ENCODE results near the gene NPFF. TPM values are rescaled to one million over a fixed set of nuclear protein-coding genes. Genes with fewer than 3 reads are reported as not detected.

The NPFF gene
- polyA plus RNA-seq, 1 donor (not counting 4 experiments of a cell fraction or from before 2014, with no cell fraction given): not detected

DNA sequence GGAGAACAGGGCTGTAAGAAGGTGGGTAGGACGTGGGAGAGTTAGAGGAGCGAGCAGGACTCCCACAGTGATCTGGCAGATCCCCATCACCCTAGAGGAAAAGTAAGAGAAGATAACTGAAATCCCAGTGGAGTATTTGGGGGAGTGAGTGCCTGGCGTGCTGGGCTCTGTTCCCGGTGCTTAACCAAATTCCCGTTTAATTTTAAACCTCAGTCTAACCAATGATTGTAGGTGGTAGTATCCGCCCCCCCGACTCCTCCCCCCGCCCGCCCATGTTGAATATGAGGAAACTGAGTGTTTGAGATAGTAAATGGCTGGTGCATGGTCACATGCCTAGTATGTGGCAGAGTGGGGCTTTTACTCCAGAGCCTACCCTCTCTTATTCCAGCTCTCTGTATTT, 5.0 kb downstream of the NPFF start:
- Histone ChIP-seq H2AFZ (ENCODE audit: control insufficient read depth, low read length) (no peak overlapping the region), H3K79me2 (ENCODE audit: control insufficient read depth, insufficient read depth, low read length) (peaks cover 11% of the 10 kb centered on the region), H3K27me3 (ENCODE audit: control insufficient read depth, extremely low read depth, insufficient read depth, low read length) (no peaks in the 10 kb centered on the region), H3K4me1 (ENCODE audit: control insufficient read depth, extremely low read depth, insufficient read depth, low read length) (peaks cover 18% of the 10 kb centered on the region), H3K27ac (ENCODE audit: control insufficient read depth, insufficient read depth, low read length) (no peak overlapping the region), H3K9me1 (ENCODE audit: control insufficient read depth, extremely low read depth, insufficient read depth, low read length) (no peaks in the 10 kb centered on the region), H3K9me3 (ENCODE audit: control insufficient read depth, low read depth, low read length) (no peaks in the 10 kb centered on the region), H3K9ac (ENCODE audit: control insufficient read depth, extremely low read depth, insufficient read depth, low read length) (no peak overlapping the region), H3K4me3 (ENCODE audit: control insufficient read depth in 2 of 3, extremely low read depth in 1 of 3, insufficient read depth in 2 of 3, low read depth in 1 of 3, low read length in 3 of 3) (peak overlapping the region in 2 of 3 experiments; percentile 59 to 74), H3K36me3 (ENCODE audit: control insufficient read depth in 2 of 2, extremely low read depth in 1 of 2, insufficient read depth in 2 of 2, low read length in 2 of 2) (peaks cover 22 to 23% of the 10 kb centered on the region in 2 experiments), H4K20me1 (ENCODE audit: control insufficient read depth, extremely low read depth, insufficient read depth, low read length) (no peaks in the 10 kb centered on the region), H3K4me2 (ENCODE audit: control insufficient read depth, extremely low read depth, insufficient read depth, low read depth, low read length) (peak overlapping the region; percentile 79)
- dilution Hi-C loops (cut with MboI; ENCODE audit: extremely low pct_ligation_motif_present, low sequenced_read_pairs): no loop called here
- DNase-seq (ENCODE audit: low read depth, low spot score): no peak
- no peak for TF ChIP-seq EZH2 (IDR thresholded peaks at IDR 0.05; ENCODE audit: low read length)
- TF ChIP-seq, protein P1, sequence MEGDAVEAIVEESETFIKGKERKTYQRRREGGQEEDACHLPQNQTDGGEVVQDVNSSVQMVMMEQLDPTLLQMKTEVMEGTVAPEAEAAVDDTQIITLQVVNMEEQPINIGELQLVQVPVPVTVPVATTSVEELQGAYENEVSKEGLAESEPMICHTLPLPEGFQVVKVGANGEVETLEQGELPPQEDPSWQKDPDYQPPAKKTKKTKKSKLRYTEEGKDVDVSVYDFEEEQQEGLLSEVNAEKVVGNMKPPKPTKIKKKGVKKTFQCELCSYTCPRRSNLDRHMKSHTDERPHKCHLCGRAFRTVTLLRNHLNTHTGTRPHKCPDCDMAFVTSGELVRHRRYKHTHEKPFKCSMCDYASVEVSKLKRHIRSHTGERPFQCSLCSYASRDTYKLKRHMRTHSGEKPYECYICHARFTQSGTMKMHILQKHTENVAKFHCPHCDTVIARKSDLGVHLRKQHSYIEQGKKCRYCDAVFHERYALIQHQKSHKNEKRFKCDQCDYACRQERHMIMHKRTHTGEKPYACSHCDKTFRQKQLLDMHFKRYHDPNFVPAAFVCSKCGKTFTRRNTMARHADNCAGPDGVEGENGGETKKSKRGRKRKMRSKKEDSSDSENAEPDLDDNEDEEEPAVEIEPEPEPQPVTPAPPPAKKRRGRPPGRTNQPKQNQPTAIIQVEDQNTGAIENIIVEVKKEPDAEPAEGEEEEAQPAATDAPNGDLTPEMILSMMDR (optimal IDR thresholded peaks at IDR 0.05 in 1 of 3, IDR thresholded peaks at IDR 0.05 in 1 of 3, conservative IDR thresholded peaks at IDR 0.05 in 1 of 3; ENCODE audit: extremely low read depth in 1 of 3, insufficient read depth in 2 of 3, low read length in 3 of 3): no peak
- no peak for FAIRE-seq

DNA sequence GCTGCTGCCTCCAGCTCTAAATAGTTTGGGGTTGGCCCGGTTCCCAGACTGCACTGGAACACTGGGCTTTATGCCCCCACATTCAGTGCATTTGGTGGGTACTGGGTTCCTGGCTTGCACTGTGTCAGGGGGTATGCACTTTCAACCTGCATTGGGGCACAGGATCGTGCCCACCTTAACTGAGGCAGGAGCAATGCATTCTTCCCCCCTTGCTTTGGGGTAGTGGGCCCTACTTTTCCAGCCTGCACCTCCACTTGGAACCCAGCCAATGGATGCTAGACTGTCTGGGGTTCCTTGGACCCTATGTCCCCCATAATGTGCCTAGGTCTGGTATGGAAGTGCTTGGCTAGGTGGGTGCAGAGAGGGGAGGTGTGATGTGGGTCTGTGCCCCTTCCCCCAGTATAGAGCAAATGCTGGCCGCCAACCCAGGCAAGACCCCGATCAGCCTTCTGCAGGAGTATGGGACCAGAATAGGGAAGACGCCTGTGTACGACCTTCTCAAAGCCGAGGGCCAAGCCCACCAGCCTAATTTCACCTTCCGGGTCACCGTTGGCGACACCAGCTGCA, 5.6 kb downstream of the NPFF start:
- dilution Hi-C loops (cut with MboI; ENCODE audit: extremely low pct_ligation_motif_present, low sequenced_read_pairs): no loop called here
- Histone ChIP-seq H3K9me1 (ENCODE audit: control insufficient read depth, extremely low read depth, insufficient read depth, low read length) (no peaks in the 10 kb centered on the region), H3K4me1 (ENCODE audit: control insufficient read depth, extremely low read depth, insufficient read depth, low read length) (peaks cover 18% of the 10 kb centered on the region), H3K9me3 (ENCODE audit: control insufficient read depth, low read depth, low read length) (no peaks in the 10 kb centered on the region), H3K9ac (ENCODE audit: control insufficient read depth, extremely low read depth, insufficient read depth, low read length) (peak overlapping the region; percentile 78), H3K79me2 (ENCODE audit: control insufficient read depth, insufficient read depth, low read length) (peaks cover 11% of the 10 kb centered on the region), H3K36me3 (ENCODE audit: control insufficient read depth in 2 of 2, extremely low read depth in 1 of 2, insufficient read depth in 2 of 2, low read length in 2 of 2) (peaks cover 16 to 20% of the 10 kb centered on the region in 2 experiments), H3K27me3 (ENCODE audit: control insufficient read depth, extremely low read depth, insufficient read depth, low read length) (no peaks in the 10 kb centered on the region), H3K27ac (ENCODE audit: control insufficient read depth, insufficient read depth, low read length) (peak overlapping the region; percentile 84), H4K20me1 (ENCODE audit: control insufficient read depth, extremely low read depth, insufficient read depth, low read length) (no peaks in the 10 kb centered on the region), H3K4me2 (ENCODE audit: control insufficient read depth, extremely low read depth, insufficient read depth, low read depth, low read length) (peak overlapping the region; percentile 79), H2AFZ (ENCODE audit: control insufficient read depth, low read length) (peak overlapping the region; percentile 96), H3K4me3 (ENCODE audit: control insufficient read depth in 2 of 3, extremely low read depth in 1 of 3, insufficient read depth in 2 of 3, low read depth in 1 of 3, low read length in 3 of 3) (peak overlapping the region; percentile 52 to 74 (median 59))
- DNase-seq (ENCODE audit: low read depth, low spot score) (no peak), FAIRE-seq (no peak)
- TF ChIP-seq, protein P1 (optimal IDR thresholded peaks at IDR 0.05 in 1 of 3, IDR thresholded peaks at IDR 0.05 in 1 of 3, conservative IDR thresholded peaks at IDR 0.05 in 1 of 3; ENCODE audit: extremely low read depth in 1 of 3, insufficient read depth in 2 of 3, low read length in 3 of 3): no peak
- no peak for TF ChIP-seq EZH2 (IDR thresholded peaks at IDR 0.05; ENCODE audit: low read length)

Measured in keratinocyte (primary cell).